ENCODE measurements around the gene SOBP. TPM values are rescaled to one million over a fixed set of nuclear protein-coding genes. Genes with fewer than 3 reads are reported as not detected.

The SOBP gene
- total and polyA plus RNA-seq, 7 donors = 5.7 to 27.6 (median 19.5) TPM

GRCh38 chr6:107635057-107635515 is 145.2 kb downstream of the SOBP start:
- intact Hi-C loops (cut with DNase I) = no loop called here
- Histone ChIP-seq H3K9me3 (no peaks in the 10 kb centered on the region), H3K27ac (no peak overlapping the region), H3K27me3 (ENCODE audit: insufficient read depth in 3 of 3, low read length in 2 of 3) (no peaks in the 10 kb centered on the region), H3K4me1 (peaks cover 19% of the 10 kb centered on the region), H3K36me3 (ENCODE audit: insufficient read depth in 1 of 2, low read depth in 1 of 2) (peaks cover 0 to 15% of the 10 kb centered on the region in 2 donors), H3K4me3 (no peak overlapping the region)
- ATAC-seq (no peak), DNase-seq (no peak)
- no peak for TF ChIP-seq CTCF (IDR thresholded peaks at IDR 0.05)
- WGBS, 3 donors = 78 to 86% (median 82%) methylated on average over 40 of the region's 40 CpGs

GRCh38 chr6:107636486-107636885 is 146.6 kb downstream of the SOBP start:
- peak overlapping the region; percentile 34 for H3K27ac ChIP-seq
- peaks cover 13% of the 10 kb centered on the region for H3K4me1 ChIP-seq
- no peak for DNase-seq
- no peak for TF ChIP-seq CTCF (IDR thresholded peaks at IDR 0.05)
- no peaks in the 10 kb centered on the region for H3K9me3 ChIP-seq
- no peak overlapping the region for H3K4me3 ChIP-seq
- intact Hi-C loops (cut with DNase I) = no loop called here
- peaks cover 0 to 15% of the 10 kb centered on the region in 2 donors for H3K36me3 ChIP-seq (ENCODE audit: insufficient read depth in 1 of 2, low read depth in 1 of 2)
- H3K27me3 ChIP-seq (ENCODE audit: insufficient read depth in 3 of 3, low read length in 2 of 3) = no peaks in the 10 kb centered on the region
- WGBS, 3 donors = 86 to 95% (median 93%) methylated on average over 10 of the region's 10 CpGs
- ATAC-seq = no peak

- Histone ChIP-seq H3K4me1 (peaks cover 22% of the 10 kb centered on the region), H3K9me3 (no peaks in the 10 kb centered on the region), H3K27ac (peak overlapping the region; percentile 34), H3K36me3 (ENCODE audit: insufficient read depth in 1 of 2, low read depth in 1 of 2) (peaks cover 0 to 15% of the 10 kb centered on the region in 2 donors), H3K4me3 (no peak overlapping the region), H3K27me3 (ENCODE audit: insufficient read depth in 3 of 3, low read length in 2 of 3) (no peaks in the 10 kb centered on the region)
- intact Hi-C loops (cut with DNase I) = no loop called here
- TF ChIP-seq CTCF (IDR thresholded peaks at IDR 0.05) = no peak
- DNase-seq (no peak), ATAC-seq (peak in 3 of 4 donors; percentile 32 to 54 (median 51))
- 75 to 84% (median 76%) methylated on average over 11 of the region's 11 CpGs for WGBS, 3 donors
Measured at GRCh38 chr6:107637316-107638315, 147.7 kb downstream of the SOBP start.

GRCh38 chr6:107638493-107638892 is 148.6 kb downstream of the SOBP start:
- TF ChIP-seq CTCF (IDR thresholded peaks at IDR 0.05) = no peak

More at GRCh38 chr6:107638493-107638892, 148.6 kb downstream of the SOBP start:
- peaks cover 0 to 13% of the 10 kb centered on the region in 2 donors for H3K36me3 ChIP-seq (ENCODE audit: insufficient read depth in 1 of 2, low read depth in 1 of 2)
- no peak for DNase-seq
- 79 to 89% (median 88%) methylated on average over 4 of the region's 4 CpGs for WGBS, 3 donors
- no peak overlapping the region for H3K27ac ChIP-seq
- peaks cover 22% of the 10 kb centered on the region for H3K4me1 ChIP-seq
- intact Hi-C loops (cut with DNase I) = no loop called here
- no peak overlapping the region for H3K4me3 ChIP-seq
- no peaks in the 10 kb centered on the region for H3K27me3 ChIP-seq (ENCODE audit: insufficient read depth in 3 of 3, low read length in 2 of 3)
- no peak for ATAC-seq
- no peaks in the 10 kb centered on the region for H3K9me3 ChIP-seq
